ENCODE measurements around the gene SLC6A6. TPM values are rescaled to one million over a fixed set of nuclear protein-coding genes. Genes with fewer than 3 reads are reported as not detected.

Gene SLC6A6
- total and polyA plus RNA-seq, 11 donors = 9.1 to 121 (median 34.9) TPM

DNA sequence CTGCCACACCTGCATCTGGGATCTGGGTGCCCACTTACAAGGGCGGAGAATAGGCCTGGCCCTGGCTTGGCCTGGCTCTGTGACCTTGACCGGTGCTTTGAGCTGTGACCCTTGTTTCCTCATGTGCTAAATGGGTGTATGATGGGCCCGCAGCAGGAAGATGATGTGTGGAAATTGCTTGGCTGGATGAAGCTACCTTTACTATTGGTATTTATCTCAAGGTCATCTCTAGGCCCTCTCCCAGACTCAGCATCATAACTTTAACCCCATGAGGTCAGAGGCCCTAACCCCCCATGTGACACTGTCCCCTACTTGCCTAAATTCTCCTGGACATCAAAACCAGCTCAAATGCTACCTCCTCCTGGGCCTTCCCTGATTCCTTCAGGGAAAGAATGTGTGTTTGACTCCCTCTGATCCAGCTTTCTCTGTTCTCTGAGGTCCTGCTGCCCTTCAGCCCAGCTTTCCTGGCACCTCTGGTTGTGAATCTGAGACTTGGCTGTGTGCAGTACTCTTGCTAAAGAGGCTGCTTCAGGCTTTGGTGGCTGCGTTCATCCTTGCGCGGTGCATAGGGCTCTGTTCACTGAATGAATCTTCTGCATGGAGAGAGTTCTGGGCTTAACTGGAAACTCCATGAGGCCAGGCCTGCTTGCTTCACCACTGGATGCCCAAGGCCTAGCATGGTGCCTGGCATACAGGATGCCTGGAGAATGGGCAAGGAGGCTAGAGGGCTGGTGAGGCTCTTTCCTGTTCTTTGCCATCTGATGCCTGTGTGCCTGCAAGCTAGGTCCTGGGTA lies 25.2 kb upstream of the SLC6A6 start:
- H3K4me3 ChIP-seq = no peak overlapping the region
- H3K27ac ChIP-seq = peak overlapping the region in 5 of 12 donors; percentile 51 to 87 (median 62)
- H3K9me3 ChIP-seq = no peaks in the 10 kb centered on the region
- intact Hi-C loops (cut with DNase I) = loop anchor here in 1 of 10 donors (10.0 kb wide), 1 partner anchor 142 kb away; no protein-coding TSS in a partner anchor
- DNase-seq = no peak
- 86 to 92% (median 89%) methylated on average over 6 of the region's 6 CpGs for WGBS, 4 donors
- no peaks in the 10 kb centered on the region for H3K36me3 ChIP-seq
- no peaks in the 10 kb centered on the region for H3K27me3 ChIP-seq
- TF ChIP-seq, protein P1, sequence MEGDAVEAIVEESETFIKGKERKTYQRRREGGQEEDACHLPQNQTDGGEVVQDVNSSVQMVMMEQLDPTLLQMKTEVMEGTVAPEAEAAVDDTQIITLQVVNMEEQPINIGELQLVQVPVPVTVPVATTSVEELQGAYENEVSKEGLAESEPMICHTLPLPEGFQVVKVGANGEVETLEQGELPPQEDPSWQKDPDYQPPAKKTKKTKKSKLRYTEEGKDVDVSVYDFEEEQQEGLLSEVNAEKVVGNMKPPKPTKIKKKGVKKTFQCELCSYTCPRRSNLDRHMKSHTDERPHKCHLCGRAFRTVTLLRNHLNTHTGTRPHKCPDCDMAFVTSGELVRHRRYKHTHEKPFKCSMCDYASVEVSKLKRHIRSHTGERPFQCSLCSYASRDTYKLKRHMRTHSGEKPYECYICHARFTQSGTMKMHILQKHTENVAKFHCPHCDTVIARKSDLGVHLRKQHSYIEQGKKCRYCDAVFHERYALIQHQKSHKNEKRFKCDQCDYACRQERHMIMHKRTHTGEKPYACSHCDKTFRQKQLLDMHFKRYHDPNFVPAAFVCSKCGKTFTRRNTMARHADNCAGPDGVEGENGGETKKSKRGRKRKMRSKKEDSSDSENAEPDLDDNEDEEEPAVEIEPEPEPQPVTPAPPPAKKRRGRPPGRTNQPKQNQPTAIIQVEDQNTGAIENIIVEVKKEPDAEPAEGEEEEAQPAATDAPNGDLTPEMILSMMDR (IDR thresholded peaks at IDR 0.05) = no peak
- TF ChIP-seq POLR2A (IDR thresholded peaks at IDR 0.05) = no peak
- H3K4me1 ChIP-seq = peaks cover 2 to 42% (median 26%) of the 10 kb centered on the region in 12 donors
- no peak for ATAC-seq

DNA sequence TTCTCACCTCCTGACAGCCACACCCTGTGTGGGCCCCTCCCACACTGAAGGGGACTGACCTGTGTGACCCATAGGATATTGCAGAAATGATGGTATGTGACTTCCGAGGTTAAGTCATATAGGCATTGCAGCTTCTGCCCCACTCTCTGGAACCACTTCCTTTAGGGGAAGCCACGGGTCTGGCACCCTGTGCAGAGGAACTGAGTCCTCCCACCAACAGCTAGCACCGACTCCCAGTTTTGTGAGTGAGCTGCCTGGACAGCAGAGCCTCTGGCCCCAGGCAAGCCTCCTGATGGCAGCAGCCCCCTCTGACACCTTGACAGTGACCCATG lies 24.6 kb upstream of the SLC6A6 start:
- intact Hi-C loops (cut with DNase I) = loop anchor here in 1 of 10 donors (10.0 kb wide), 1 partner anchor 143 kb away; no protein-coding TSS in a partner anchor
- DNase-seq (peak in 2 of 5 donors; percentile 48 to 61), ATAC-seq (peak in 1 of 4 donors; percentile 39)
- Histone ChIP-seq H3K36me3 (no peaks in the 10 kb centered on the region), H3K27ac (peak overlapping the region in 4 of 12 donors; percentile 39 to 85 (median 59)), H3K27me3 (no peaks in the 10 kb centered on the region), H3K4me1 (peaks cover 0 to 37% (median 22%) of the 10 kb centered on the region in 12 donors), H3K9me3 (no peaks in the 10 kb centered on the region), H3K4me3 (no peak overlapping the region)
- no peak for TF ChIP-seq POLR2A (IDR thresholded peaks at IDR 0.05)
- TF ChIP-seq, protein P1 (IDR thresholded peaks at IDR 0.05) = no peak
- 72 to 100% (median 80%) methylated on average over 1 to 3 of the region's 3 CpGs for WGBS, 4 donors

DNA sequence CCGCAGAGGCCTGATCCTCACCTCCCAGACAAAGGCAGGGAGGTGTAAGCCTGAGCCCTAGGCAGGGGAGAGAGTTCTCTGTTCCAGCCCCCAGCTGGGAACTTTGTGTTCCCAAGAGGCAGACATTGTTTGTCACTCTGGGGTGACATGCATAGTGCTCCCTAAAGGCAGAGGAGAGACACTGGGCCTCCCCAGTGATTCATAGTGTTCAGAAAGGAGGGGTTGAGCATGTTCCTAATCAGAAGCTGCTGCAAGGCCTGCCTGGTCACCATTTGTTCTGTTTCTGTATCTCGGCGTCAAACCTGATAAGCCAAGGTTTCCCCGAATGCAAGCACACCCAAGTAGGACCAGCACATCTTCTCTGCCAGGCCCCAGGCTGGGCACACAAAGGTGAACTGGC lies 24.0 kb upstream of the SLC6A6 start:
- WGBS, 4 donors = 53 to 75% (median 71%) methylated on average over 4 of the region's 4 CpGs
- no peaks in the 10 kb centered on the region for H3K9me3 ChIP-seq
- no peak overlapping the region for H3K4me3 ChIP-seq
- peak overlapping the region in 3 of 12 donors; percentile 6 to 62 (median 39) for H3K27ac ChIP-seq
- H3K4me1 ChIP-seq = peaks cover 0 to 31% (median 18%) of the 10 kb centered on the region in 12 donors
- DNase-seq = no peak
- no peaks in the 10 kb centered on the region for H3K36me3 ChIP-seq
- TF ChIP-seq, protein P1 (IDR thresholded peaks at IDR 0.05) = no peak
- TF ChIP-seq POLR2A (IDR thresholded peaks at IDR 0.05) = no peak
- peak in 3 of 4 donors; percentile 37 to 59 (median 44) for ATAC-seq
- intact Hi-C loops (cut with DNase I) = loop anchor here in 1 of 10 donors (10.0 kb wide), 1 partner anchor 144 kb away; no protein-coding TSS in a partner anchor
- no peaks in the 10 kb centered on the region for H3K27me3 ChIP-seq

DNA sequence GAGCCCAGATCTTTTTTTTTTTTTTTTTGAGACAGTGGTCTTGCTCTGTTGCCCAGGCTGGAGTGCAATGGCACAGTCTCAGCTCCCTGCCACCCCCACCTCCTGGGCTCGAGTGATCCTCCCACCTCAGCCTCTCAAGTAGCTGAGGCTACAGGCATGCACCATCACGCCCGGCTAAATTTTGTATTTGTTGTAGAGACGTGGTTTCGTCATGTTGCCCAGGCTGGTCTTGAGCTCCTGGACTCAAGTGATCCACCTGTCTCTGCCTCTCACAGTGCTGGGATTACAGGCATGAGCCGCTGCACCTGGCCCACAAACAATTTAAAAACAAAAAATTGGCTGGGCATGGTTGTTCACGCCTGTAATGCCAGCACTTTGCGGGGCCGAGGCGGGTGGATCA lies 22.6 kb upstream of the SLC6A6 start:
- intact Hi-C loops (cut with DNase I) = loop anchor here in 1 of 10 donors (10.0 kb wide), 1 partner anchor 145 kb away; no protein-coding TSS in a partner anchor
- no peak for TF ChIP-seq POLR2A (IDR thresholded peaks at IDR 0.05)
- TF ChIP-seq, protein P1 (IDR thresholded peaks at IDR 0.05) = no peak
- WGBS, 4 donors = 94 to 97% (median 96%) methylated on average over 10 of the region's 10 CpGs
- ATAC-seq (no peak), DNase-seq (no peak)
- no peaks in the 10 kb centered on the region for H3K9me3 ChIP-seq
- no peaks in the 10 kb centered on the region for H3K36me3 ChIP-seq
- H3K4me3 ChIP-seq = no peak overlapping the region
- peaks cover 0 to 29% (median 10%) of the 10 kb centered on the region in 12 donors for H3K4me1 ChIP-seq
- no peak overlapping the region for H3K27ac ChIP-seq
- H3K27me3 ChIP-seq = no peaks in the 10 kb centered on the region
